Ureter (tissue), 1 donor: ENCODE measurements around the gene PDCD6IP. TPM values are rescaled to one million over a fixed set of nuclear protein-coding genes. Genes with fewer than 3 reads are reported as not detected.

Source experiments
- DNase-seq: peaks from one replicate; pipeline ENCODE4 v3.0.0-alpha.2; 2020; ENCODE audit warnings: low spot score
- total RNA-seq: library from RNA; stranded (reverse); gene quantifications from one replicate; pipeline ENCODE4 v1.2.4, GENCODE V29; 2023
- donor health status: DM: yes; HTN: yes; CAD: no.

Gene PDCD6IP
- total RNA-seq, 1 donor from 2014 or later = 211 TPM

DNA sequence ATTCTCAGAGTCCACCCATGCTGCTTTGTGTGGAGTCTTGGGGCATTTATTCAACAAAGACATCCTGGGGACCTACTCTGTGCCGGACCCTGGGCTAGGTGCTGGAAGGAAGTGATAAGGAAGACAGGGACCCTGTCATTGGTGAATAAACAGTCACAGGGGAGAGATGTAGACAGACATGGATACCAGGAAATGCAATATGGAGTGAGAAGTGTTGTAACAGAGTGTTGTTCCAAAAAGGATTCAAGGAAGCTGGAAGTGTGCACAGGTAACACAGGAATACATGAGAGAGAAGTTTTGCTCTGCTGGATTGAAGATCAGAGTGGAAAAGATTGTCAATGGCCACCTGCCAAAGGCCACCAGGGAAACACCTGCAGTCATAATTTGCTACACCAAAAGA, 89.0 kb downstream of the PDCD6IP start:
- DNase-seq = no peak

DNA sequence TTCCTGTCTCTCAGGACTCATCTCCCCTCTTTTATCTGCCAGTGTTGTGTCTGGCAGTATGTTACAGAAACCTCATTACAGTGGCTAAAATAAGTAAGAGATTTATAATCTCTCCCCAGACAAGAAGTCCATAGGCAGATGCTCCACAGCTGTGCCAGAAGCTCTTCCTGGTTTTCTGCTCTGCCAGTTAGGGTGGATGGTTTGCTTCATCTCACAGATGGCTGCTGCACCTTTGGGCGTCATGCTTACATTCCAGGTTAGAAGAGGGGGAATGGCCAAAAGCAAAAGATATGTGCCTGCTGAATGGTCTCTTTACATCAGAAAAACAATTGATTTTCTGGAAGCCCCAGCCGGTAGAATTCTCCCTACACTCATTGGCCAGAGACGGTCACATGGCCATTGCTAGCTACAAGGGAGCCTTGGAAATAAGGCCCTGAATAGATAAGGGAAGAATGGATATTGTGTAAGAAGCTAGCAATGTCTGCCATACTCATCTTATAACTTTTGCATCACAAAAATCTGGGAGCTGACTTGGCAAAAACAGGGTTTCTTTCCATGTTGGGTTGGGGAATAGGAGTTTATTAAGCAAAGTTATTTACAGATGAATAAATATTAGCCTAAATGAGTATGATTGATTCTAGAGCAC, 91.1 kb downstream of the PDCD6IP start:
- DNase-seq = no peak

DNA sequence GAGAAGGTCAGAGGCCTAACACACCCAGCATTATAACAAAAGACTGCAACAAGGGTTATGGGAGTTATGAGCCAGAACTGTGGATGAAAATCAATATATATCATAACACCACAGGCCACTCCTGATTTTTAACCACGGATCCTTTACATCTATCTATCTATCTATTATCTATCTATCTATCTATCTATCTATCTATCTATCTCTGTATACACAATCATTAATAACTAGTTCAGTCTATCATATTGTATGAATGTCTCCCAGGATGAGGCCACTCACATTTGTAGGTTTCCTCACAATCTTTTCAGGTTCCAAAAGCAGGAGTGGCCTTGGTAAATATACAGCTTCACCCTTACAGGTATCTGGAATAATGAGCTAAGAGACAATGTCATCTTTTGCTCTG, 94.2 kb downstream of the PDCD6IP start:
- DNase-seq = no peak

DNA sequence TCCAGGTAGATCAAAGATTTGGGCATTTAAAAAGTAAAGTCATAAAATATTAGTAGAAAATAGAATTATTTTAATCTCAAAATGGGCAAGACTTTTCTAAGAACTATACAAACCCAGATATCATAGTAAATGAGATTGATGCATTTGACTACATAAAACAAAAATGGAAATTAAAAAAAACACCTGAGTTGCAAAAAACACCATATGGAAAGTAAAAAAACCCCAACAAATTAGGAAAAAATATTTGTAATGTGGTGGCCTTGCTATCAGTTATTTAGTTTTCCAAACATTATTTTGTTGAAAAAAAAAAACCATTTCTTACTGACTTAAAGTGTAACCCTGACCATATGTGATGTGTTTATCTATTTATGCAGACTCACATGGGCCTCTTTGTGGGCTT, 97.2 kb downstream of the PDCD6IP start:
- DNase-seq = no peak

DNA sequence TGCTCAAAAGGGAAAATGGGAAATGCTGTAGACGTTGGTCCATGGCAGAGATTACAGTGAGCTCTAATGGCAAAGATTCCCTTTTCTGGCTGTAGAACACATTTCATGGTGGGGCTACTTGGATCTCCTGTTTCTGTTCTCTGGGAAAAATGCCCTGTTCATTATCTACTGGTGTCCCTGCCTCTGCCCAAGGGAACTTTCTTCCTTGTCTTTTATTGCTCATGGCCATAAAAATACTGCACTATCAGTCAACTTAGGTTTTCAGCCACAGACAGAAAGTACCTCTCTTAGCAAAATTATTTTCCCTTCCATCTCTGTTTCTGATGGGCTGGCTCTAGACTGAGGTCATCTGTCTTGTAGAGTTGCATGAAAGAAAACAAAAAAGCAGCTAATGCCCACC, 98.9 kb downstream of the PDCD6IP start:
- DNase-seq = no peak

DNA sequence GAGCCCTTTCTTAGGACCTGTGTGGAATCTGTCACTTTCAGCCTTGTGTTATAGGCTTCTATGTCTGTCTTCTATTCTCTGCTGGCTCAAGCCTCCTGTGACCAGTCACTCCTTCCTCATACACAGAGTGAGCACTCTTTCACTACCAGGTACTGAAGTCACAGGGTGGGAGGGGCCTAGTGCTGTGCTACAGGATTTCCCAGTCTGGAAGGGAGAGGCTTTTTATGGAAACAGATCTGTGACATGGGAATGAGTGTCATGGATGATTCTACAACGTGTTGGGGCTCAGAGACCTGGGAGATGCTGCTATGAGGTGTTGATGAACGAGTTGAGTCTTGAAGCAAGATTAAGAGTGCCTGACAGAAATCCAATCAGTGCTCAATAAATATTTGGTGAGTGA, 100.5 kb downstream of the PDCD6IP start:
- DNase-seq = no peak

DNA sequence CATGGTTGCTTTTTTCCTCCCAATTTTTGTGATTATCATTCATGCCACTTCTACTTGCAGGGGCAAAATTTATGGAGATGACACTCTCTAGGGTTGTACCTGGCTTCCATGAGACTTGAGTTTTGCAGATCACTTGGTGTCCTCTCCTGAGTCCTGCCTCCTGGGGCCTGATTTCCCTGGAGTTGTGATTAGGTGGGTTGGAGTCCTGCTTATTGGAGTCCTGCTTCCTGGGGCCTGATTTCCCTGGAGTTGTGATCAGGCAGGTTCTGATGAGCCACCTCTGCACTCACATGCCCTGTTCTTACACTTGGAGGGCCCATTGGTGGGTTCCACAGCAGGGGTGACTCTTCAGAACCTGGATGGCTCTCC, 102.0 kb downstream of the PDCD6IP start:
- no peak for DNase-seq

DNA sequence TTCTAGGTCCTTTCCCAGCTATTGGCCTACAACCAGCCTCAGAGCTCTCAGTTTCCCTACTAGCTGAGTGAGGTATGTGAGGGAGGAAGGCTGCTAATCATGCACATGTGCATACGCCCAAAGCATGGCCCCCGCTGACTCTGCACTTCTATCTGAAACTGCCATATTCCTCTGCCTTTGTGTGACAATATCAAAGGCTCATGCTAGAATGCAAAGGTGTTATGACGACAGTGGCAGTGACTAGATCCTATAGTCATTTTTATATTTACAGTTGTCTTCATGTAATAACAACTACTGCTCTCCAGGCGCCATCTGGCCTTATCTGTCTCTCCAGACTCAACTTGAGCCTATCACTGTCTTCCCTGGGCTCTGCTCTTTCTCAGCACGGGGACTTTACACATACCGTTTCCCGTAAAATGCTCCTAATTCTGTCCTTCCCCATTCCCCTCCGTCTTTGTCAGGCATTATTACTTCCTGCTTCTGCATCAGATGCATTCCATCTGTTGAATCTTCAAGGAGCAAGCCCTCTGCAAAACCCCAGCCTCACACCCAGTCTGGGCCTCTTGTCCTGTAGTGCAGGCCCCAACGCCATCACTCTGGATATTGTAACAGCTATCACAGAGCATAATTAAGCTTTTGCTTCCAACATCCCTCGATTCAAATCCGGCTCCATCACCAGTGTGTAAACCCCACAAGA, 102.5 kb downstream of the PDCD6IP start:
- no peak for DNase-seq

DNA sequence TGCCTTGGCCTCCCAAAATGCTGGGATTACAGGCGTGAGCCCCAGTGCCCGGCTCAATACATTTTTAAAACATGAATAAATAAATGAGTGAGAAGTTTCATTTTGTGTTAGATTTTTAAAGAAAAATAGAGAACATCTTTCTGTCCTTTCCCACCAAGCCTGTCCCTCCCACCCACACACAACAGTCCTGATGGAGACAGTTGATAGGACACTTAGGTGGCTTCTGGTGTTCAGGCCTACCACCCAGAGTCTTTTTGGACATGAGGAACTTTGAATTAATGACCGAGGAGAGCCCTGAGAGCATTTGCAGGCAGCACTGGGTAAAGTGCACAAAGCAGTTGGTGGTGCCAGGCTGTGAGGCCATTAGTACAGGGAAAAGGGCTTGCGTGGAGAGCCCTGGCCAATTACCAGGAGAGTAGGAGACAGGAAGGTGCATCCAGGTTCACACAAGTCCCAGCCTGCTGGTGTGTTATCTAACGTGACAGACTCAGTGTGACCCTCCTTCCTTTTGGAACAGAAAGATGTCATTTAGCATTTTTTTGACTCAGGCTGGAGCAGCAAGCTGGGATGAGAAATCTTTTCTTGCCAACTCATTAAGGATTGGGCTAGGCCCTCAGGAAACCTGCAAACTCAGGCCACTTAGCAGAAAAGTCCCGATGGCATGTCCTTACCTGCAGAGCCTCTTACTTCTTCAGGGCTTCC, 103.6 kb downstream of the PDCD6IP start:
- no peak for DNase-seq

DNA sequence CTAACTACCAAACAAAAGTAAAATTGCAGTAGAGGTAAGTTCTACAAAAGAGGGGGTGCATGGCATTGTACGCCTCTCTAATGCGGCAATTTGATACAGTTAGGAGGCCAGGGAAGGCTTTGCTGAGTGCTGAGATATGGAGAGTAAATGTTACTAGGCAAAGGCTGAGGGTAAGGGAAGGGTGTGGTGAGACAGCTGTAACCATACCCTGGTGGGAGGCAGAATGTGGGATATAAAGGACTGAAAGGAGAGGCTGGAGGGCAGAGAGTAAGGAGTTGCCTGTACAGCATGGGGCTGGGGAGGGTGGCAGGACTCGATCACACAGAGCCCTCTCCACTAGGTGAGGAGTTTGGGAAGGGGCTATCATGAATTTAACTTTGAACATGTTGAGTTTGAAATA, 106.3 kb downstream of the PDCD6IP start:
- no peak for DNase-seq

DNA sequence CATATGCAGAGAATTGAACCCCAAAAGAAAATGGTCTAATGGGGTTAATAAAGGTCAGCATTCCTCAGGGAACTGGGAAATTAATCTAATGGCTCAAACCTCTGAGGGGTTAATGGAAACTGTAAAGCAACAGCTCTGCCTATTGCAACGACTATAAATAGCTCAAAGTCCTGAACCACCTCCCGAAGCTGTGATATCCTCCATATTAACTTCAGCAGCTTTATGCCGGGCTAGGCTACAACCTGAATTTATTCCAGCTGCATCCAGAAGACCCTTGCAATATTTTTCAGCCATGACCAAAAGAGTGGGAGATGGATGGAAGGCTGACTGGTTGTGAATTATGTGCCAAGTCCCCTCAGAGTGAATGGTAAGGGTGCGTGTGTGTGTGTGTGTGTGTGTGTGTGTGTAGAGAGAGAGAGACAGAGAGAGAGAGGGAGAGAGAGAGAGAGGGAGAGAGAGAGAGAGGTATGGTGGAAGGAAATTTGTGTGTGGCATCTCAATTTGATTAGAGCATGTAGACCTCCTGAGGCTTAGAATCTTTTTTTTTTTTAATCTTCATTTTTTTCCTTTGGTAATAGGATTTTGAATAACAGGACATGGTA, 109.9 kb downstream of the PDCD6IP start:
- no peak for DNase-seq

DNA sequence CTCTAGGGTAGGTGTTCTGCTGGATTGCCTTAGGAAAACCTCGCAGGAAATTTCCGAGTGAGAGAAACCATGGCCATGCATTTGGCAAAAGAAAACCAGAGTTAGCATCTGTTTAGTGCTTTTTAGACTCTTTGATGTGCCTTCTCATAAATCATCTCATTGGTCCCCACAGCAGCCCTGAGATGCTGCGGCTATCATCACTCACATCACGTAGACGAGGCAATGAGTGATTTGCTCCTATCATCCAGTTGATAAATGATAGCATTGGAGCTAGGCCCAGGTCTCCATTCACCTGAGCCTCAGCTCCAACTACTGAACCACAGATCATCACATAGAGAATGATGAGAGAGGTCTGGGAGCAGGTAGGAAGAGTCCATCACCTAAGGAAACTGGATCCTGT, 111.1 kb downstream of the PDCD6IP start:
- DNase-seq = no peak

DNA sequence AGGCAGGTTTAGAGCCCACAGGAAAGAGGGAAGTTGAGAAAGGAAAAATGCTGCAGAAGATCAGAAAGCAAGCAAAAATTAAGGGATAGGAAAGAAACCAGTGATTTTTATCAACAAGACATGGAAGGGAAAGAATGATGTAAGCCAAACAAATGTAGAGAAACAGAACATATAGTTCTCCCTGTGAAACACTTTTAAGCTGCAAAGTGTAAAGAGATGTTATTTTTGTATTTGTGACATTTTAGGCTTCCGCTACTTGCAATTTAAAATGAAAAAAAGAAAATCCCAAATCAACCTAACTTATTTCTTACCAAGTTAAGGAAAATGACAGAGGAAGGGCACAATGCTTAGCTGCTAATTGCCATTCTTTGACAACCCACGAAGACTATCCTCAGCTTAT, 111.6 kb downstream of the PDCD6IP start:
- DNase-seq = no peak

DNA sequence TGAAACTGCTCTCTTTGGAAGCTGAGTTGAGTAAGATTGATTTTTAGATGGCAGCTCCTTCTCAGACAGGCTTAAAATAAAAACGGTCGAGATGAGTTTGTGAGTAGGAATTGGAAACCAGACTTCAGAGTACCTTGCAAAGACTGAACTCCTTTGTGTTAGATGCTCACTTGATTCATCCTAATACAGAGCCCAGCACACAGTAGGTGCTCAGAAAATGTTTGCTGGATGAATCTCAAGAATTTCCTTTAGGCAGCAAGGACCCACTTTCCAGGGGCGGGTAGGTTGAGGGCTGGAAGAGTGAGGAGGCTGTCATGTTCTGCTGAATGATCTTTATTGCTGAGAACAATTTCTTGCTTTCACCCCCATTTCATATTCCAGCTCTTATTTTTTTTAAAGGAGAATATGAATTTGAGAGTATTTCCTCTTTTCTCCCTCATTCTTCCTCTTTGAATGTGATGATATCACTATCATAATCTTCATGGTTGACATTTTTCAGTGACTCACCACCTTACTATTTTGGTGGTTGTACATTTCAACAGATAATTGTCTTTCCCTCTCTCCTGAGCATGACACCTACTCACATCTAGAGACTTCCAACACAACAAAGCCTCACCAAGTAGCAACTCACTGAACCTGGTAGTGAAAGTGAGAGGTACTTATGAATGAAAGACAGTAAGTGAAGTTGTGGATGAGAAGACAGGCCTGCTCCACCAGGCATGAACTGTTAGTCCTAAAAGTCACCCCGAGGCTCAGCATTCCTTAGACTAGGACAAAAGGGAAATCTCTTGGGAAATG, 113.3 kb downstream of the PDCD6IP start:
- no peak for DNase-seq

DNA sequence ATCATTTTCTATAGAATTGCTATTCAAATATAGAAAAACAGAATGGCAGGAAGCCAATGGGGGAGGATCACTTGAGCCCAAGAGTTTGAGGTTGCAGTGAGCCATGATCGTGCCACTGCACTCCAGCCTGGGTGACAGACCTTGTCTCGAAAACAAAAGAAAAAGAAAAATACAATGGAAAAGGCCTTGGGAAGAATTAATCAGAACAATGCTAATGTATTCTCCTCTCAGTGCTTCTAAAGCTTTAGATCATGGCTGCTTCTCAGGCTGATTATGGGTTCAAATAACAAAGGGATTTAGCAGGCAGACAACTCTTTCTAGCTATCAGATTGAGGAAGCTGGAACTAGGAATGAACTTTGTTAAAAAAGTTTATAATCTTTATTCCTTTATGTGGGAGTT, 115.8 kb downstream of the PDCD6IP start:
- DNase-seq = no peak

DNA sequence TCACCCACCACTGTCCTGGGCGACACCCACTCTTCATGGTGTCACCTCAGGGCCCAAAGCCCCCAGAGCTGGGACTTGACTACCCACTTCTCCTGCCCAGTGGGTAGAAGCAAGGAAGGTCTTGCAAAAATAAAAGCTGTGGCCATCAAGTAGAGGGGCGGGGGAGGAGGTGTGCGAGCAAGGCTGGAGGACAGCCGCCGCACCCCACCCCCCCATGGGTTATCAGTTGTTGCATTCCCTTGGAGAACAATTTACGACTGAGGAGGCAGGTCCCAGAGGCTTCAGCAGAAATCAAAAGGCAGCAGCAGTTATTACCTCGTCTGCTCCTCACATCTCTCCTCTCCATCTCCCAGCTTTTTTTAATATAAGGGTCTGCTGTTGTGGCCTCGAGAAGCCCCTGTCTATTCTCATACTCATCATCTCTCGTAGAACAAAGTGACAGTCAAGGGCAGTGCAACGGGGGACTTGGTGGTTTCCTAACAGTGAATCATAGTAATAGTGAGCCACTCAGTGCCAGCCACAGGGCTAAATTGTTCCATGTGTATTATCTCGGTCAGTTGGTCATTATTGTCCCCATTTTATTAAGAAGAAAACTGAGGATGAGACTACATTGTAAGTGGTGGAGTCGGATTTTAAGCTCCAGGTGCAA, 116.4 kb downstream of the PDCD6IP start:
- DNase-seq = no peak

DNA sequence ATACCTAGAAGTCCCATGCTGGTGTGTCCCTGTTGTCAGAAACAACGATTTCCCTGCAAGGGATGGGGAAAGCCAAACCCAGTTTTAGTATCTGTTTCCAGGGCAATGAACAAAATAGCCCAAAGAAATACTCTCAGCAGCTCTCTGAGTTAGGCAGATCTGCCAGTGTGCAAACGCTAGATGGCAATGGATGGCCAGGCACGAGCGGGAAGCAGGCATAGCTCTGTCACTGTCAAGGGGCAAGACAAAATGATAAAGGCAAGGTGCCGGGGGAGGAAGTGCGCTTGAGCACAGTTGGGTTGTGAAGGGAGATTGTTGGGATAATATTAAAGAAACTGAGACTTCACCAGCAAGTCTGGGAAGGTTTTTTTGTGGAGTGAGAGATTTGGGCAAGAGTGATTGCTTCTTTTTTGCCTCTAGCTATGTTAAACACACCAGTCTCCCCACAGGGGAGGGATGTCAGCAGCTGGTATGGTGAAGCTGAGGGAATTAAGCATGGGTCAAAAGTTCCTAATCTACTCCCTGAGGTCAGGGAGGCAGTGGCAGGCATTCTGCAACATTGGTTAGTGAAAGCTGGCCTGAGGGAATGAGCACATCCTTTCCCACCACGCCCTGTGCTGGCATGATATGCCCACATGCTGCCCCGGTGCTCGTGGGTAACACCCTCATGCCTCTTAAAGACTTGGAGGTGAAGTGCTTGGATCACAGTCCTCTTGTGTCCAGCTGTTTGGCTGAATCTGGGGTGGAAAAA, 117.5 kb downstream of the PDCD6IP start:
- no peak for DNase-seq

DNA sequence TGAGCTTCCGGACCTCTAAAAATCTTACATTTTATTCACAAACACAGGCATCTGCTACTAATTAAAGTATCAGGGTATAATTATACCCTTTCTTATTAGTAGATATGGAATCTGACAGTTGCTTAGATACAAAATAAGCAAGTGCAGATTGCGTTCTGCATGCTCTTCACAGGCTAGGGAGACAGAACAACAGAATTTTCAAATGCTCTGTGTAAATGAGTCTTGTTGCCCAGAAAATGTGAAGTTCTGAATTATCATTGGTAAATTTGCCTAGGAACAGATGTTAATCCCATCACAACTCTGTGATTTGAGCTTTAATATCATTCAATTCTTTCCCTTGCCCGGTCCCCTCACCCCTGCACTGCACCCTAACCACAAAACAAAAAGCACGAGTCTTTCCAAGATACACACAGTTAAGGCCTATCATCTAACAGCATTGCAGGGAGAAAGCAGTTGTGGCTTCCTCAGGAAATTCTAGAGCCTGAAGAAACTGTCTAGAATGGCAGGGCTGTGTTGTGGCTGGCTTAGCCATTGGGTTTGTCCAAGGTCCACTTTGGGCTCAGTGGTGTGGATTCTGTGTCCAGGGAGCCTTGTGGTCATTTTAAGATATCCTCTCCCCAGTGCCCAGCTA, 119.8 kb downstream of the PDCD6IP start:
- no peak for DNase-seq
